Breast epithelium (tissue), 3 donors: Measurements from ENCODE around the gene PRCC.

Experiments
- CTCF ChIP-seq, 3 donors: fragments of 450-650 bp; IDR thresholded peaks; one replicate each; pipeline ENCODE4 v1.5.1; 2016 to 2017; ENCODE audit warnings: antibody characterized with exemption in 3 of 3, mild to moderate bottlenecking in 3 of 3, moderate library complexity in 3 of 3
- POLR2A ChIP-seq: fragments of 450-650 bp; IDR thresholded peaks from one replicate; pipeline ENCODE4 v1.6.1; 2016; ENCODE audit warnings: antibody characterized with exemption, mild to moderate bottlenecking, moderate library complexity
- POLR2AphosphoS5 ChIP-seq, 3 donors: sonication (generic); formaldehyde crosslinking; IDR thresholded peaks; one replicate each; pipeline ENCODE4 v1.6.1; 2017; ENCODE audit warnings: antibody characterized with exemption in 3 of 3

GRCh38 chr1:156845055-156845952 lies 78.0 kb downstream of the PRCC start:
- TF ChIP-seq CTCF (IDR thresholded peaks at IDR 0.05): no peak
- TF ChIP-seq POLR2A: no peak
- TF ChIP-seq POLR2AphosphoS5 (IDR thresholded peaks at IDR 0.05): no peak
